ENCODE results near the gene RAPGEF5. TPM values are rescaled to one million over a fixed set of nuclear protein-coding genes. Genes with fewer than 3 reads are reported as not detected.

Gene RAPGEF5
- total and polyA plus RNA-seq, 8 donors = 1.5 to 190 (median 12.7) TPM

GRCh38 chr7:22138886-22139285 is 218.1 kb downstream of the RAPGEF5 start:
- 90 to 93% (median 91%) methylated on average over 5 of the region's 5 CpGs for WGBS, 5 donors
- Histone ChIP-seq H3K9me3 (no peaks in the 10 kb centered on the region), H3K36me3 (peaks cover 0 to 27% (median 20%) of the 10 kb centered on the region in 4 donors), H3K4me1 (peaks cover 0 to 8% (median 0%) of the 10 kb centered on the region in 4 donors), H3K27me3 (no peaks in the 10 kb centered on the region), H3K27ac (no peak overlapping the region), H3K4me3 (no peak overlapping the region)
- intact Hi-C loops (cut with DNase I; ENCODE audit: low total_unique reads) = no loop called here
- DNase-seq = no peak
- TF ChIP-seq POLR2AphosphoS5 (IDR thresholded peaks at IDR 0.05) = no peak
- no peak for TF ChIP-seq EP300 (IDR thresholded peaks at IDR 0.05)
- TF ChIP-seq CTCF (IDR thresholded peaks at IDR 0.05) = no peak
- TF ChIP-seq POLR2A (IDR thresholded peaks at IDR 0.05) = no peak

- no peak for DNase-seq
- no peak for TF ChIP-seq EP300 (IDR thresholded peaks at IDR 0.05)
- no peak for TF ChIP-seq POLR2A (IDR thresholded peaks at IDR 0.05)
- no peak for TF ChIP-seq CTCF (IDR thresholded peaks at IDR 0.05)
- no peak for TF ChIP-seq POLR2AphosphoS5 (IDR thresholded peaks at IDR 0.05)
- Histone ChIP-seq H3K9me3 (no peaks in the 10 kb centered on the region), H3K4me3 (no peak overlapping the region), H3K27me3 (no peaks in the 10 kb centered on the region), H3K4me1 (peaks cover 0 to 8% (median 0%) of the 10 kb centered on the region in 4 donors), H3K27ac (no peak overlapping the region), H3K36me3 (peaks cover 0 to 29% (median 14%) of the 10 kb centered on the region in 4 donors)
- intact Hi-C loops (cut with DNase I; ENCODE audit: low total_unique reads) = no loop called here
- 77 to 86% (median 81%) methylated on average over 5 of the region's 5 CpGs for WGBS, 5 donors
Measured at GRCh38 chr7:22138106-22138505, 218.8 kb downstream of the RAPGEF5 start.

- WGBS, 5 donors = 23 to 60% (median 33%) methylated on average over 2 of the region's 2 CpGs
- no peak overlapping the region for H3K27ac ChIP-seq
- H3K4me3 ChIP-seq = no peak overlapping the region
Measured at GRCh38 chr7:22137466-22137865, 219.5 kb downstream of the RAPGEF5 start.

GRCh38 chr7:22137026-22137425 is 219.9 kb downstream of the RAPGEF5 start:
- no peak for TF ChIP-seq POLR2A (IDR thresholded peaks at IDR 0.05)
- TF ChIP-seq EP300 (IDR thresholded peaks at IDR 0.05) = no peak
- no peak for TF ChIP-seq POLR2AphosphoS5 (IDR thresholded peaks at IDR 0.05)
- no peak for TF ChIP-seq CTCF (IDR thresholded peaks at IDR 0.05)
- H3K4me3 ChIP-seq = no peak overlapping the region
- H3K4me1 ChIP-seq = peaks cover 0 to 8% (median 0%) of the 10 kb centered on the region in 4 donors
- intact Hi-C loops (cut with DNase I; ENCODE audit: low total_unique reads) = no loop called here
- H3K27ac ChIP-seq = no peak overlapping the region
- H3K36me3 ChIP-seq = peaks cover 0 to 32% (median 14%) of the 10 kb centered on the region in 4 donors
- H3K9me3 ChIP-seq = no peaks in the 10 kb centered on the region
- WGBS, 5 donors = 71 to 90% (median 86%) methylated on average over 2 of the region's 2 CpGs
- no peak for DNase-seq
- no peaks in the 10 kb centered on the region for H3K27me3 ChIP-seq

More at GRCh38 chr7:22137466-22137865, 219.5 kb downstream of the RAPGEF5 start:
- no peak for TF ChIP-seq CTCF (IDR thresholded peaks at IDR 0.05)
- H3K27me3 ChIP-seq = no peaks in the 10 kb centered on the region
- no peaks in the 10 kb centered on the region for H3K9me3 ChIP-seq
- intact Hi-C loops (cut with DNase I; ENCODE audit: low total_unique reads) = no loop called here
- peaks cover 0 to 8% (median 0%) of the 10 kb centered on the region in 4 donors for H3K4me1 ChIP-seq
- H3K36me3 ChIP-seq = peaks cover 0 to 32% (median 14%) of the 10 kb centered on the region in 4 donors
- no peak for DNase-seq

Measured in stomach (tissue), 9 donors.